HFF-Myc (cell line): ENCODE data around the gene HOXD3.

ENCODE experiments used
- DNase-seq: peaks from one replicate; pipeline ENCODE4 v3.0.0-alpha.2; 2011; ENCODE audit warnings: low read depth; ENCODE audit errors: extremely low read depth
- H3K4me3 ChIP-seq: replicated peaks from 2 replicates; pipeline ENCODE4 v1.5.1; 2011; ENCODE audit warnings: low read depth, mild to moderate bottlenecking, control low read depth, low read length
- TF ChIP-seq, protein P1 (sequence below): IDR thresholded peaks from 2 replicates; pipeline ENCODE4 v1.5.1; 2012; ENCODE audit warnings: mild to moderate bottlenecking, low read depth, low read length, control low read depth; ENCODE audit errors: missing control alignments

The HOXD3 gene

DNA sequence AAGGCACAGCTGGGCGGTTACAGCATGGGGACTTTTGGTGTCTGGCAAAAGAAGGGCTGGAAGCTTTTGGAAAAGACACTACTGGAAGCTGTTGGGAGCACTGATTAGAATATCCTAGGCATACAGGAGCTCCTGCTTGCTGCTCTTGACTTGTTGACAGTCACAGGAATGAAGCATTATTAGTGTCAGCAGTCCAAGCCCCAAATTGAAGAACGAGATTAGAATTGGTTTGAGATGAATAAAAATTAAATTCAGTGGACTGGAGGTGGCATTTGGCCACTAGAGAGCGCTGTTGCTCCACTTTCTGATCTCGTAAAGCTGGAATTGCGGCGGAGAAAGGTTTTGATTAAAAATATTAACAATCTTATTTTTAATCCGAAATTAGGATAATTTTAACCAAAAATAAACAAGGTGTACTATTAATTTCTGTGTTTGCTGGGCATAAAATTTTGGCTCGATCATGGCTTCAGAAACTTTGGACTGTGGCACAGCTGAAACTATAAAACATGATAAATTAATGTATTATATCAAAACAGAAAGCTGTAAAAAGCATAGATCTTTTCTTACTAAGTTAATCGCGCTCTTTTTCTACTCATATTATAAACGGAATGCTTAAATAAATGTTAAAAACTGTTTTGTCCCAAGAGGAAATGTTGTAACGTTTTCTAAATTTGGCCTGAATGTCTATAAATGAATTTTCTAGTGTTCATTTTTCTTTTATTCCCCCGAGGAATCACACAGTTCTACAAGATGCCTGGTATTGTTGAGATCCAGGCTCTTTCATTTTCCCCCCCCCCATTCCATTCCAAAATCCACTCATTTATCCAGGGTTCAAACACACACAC lies 30.0 kb upstream of the HOXD3 start:
- peak; percentile 32 for DNase-seq
- TF ChIP-seq, protein P1, sequence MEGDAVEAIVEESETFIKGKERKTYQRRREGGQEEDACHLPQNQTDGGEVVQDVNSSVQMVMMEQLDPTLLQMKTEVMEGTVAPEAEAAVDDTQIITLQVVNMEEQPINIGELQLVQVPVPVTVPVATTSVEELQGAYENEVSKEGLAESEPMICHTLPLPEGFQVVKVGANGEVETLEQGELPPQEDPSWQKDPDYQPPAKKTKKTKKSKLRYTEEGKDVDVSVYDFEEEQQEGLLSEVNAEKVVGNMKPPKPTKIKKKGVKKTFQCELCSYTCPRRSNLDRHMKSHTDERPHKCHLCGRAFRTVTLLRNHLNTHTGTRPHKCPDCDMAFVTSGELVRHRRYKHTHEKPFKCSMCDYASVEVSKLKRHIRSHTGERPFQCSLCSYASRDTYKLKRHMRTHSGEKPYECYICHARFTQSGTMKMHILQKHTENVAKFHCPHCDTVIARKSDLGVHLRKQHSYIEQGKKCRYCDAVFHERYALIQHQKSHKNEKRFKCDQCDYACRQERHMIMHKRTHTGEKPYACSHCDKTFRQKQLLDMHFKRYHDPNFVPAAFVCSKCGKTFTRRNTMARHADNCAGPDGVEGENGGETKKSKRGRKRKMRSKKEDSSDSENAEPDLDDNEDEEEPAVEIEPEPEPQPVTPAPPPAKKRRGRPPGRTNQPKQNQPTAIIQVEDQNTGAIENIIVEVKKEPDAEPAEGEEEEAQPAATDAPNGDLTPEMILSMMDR, result peak; percentile 68
- H3K4me3 ChIP-seq, result no peak overlapping the region

- no peak overlapping the region for H3K4me3 ChIP-seq
- TF ChIP-seq, protein P1, result no peak
These were observed 29.4 kb upstream of the HOXD3 start for GRCh38 chr2:176127774-176128072.

DNA sequence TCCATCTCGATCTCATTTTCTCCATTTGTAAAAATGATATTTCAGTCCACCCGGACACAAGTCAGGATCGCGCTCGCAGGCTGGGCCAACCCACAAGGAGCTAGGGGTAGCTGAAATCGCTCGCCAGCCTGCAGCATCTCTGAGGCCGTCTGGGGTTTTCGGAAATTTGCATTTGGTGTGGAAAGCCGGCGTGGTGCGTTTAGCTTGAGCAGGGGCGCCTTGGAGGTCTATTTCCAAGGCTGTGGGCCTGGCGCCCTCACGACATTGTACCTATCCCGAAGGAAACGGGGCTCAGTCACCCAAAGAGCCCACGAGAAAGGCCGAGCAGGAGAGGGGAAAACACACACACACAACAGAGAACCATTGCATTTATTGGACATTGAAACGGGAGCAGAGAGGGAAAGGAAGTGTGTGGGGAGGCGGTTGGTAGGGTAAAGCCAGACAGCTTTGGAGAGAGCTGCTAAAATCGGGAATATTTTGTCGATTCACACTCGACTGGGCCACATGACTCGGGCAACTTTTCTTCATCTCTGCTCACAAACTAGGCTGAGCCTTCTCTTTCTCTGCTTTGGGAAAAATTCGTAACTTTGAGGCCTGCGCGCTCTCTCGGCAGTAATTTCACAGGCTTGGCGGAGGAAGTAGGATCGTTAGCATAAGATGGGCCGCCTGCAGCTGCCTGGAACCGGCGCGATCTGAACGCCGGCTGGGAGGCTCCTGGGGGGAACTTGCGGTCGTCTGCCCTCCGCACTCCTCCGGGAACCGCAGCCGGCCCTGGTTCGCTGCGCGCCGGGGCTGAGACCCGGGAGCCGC lies 28.7 kb upstream of the HOXD3 start:
- DNase-seq, result no peak
- TF ChIP-seq, protein P1, result no peak
- H3K4me3 ChIP-seq, result no peak overlapping the region

More at GRCh38 chr2:176127774-176128072, 29.4 kb upstream of the HOXD3 start:
- no peak for DNase-seq

DNA sequence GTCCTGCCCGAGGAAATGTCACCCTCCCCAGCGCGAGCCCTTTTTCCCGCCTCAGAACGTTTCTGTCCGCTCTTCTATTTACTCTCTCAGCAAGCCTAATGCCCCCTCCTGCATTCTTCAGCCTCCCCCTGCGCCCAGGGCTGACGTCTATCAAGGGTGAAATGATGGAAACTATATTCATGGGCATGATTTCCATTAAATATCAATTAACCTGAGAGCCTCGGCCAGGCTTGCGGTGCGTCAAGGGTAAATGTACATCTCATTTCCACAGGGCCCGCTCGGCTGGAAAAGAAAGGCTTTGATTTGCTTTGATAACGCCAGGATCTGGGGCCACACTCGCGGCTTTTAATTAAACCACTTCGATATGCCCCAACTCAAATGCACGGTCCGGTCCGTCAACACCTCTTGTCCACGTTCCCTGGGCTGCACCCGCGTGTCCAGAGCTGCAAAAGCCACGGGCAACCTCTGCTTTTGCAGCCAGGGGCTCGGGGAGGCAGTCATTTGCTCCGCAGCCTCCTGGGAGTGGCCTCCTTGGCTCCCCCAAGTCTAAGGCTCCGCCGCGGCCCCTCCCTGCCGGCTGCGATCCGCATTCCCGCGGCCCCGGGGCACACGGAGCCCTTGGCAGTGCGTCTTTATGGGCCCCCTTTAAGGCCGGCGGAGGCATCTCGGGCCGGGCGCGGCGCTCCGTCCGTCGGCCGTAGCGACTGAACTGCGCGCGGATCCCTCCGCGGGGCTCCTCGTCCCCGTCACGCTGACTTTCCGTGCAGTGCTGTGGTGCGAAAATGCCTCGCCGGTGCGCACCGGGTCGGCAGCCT lies 27.9 kb upstream of the HOXD3 start, which contains the start of gene HOXD8:
TSS of gene HOXD8 (plus strand) at position 724 of the 815 bp plus-strand sequence. CDS start 662 bp downstream, outside the sequence.
- DNase-seq, result no peak
- 0 out of 2 replicates have a peak within 1 kb of the TSS, but pooled peaks have one; percentile 11 for H3K4me3 ChIP-seq
- TF ChIP-seq, protein P1, result no peak

GRCh38 chr2:176129813-176130146 lies 27.3 kb upstream of the HOXD3 start:
- no peak for DNase-seq
- H3K4me3 ChIP-seq, result 0 out of 2 replicates have a peak overlapping the region, but pooled peaks have one; percentile 11
- TF ChIP-seq, protein P1, result no peak

DNA sequence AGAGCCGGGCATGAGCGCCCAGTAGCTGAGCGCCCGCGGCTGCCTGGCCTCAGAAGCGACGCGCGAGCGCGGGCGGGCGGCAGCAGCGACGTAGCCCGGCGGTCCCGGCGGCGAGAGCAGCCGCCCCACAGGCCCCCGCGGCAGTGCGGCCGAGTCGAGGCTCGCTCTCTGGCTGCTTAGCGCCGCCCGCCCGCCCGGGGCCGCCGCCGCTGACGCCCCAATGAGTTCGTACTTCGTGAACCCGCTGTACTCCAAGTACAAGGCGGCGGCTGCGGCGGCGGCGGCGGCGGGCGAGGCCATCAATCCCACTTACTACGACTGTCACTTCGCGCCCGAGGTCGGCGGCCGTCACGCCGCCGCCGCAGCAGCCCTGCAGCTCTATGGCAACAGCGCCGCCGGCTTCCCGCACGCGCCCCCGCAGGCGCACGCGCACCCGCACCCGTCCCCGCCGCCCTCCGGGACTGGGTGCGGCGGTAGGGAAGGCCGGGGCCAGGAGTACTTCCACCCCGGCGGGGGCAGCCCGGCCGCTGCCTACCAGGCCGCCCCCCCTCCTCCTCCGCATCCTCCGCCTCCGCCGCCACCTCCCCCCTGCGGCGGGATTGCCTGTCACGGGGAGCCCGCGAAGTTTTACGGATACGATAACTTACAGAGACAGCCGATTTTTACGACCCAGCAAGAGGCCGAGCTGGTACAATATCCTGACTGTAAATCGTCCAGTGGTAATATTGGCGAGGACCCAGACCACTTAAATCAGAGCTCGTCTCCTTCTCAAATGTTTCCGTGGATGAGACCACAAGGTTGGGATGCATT lies 26.8 kb upstream of the HOXD3 start:
- no peak overlapping the region for H3K4me3 ChIP-seq
- TF ChIP-seq, protein P1, result no peak

More for the DNA sequence above, 26.8 kb upstream of the HOXD3 start:
- no peak for DNase-seq
